PC-9 (cell line): Measurements from ENCODE around the gene VSIG10. TPM values are rescaled to one million over a fixed set of nuclear protein-coding genes. Genes with fewer than 3 reads are reported as not detected.
A peak's percentile ranks its signal among the peaks of the same experiment; 100 is the strongest.

ENCODE experiments used
- BruUV-seq: library from RNA; stranded (reverse); fragments of 400-500 nt; replicated peaks from 2 replicates; lab custom pipeline; 2021; lab: Mats Ljungman, UMichigan
- CTCF ChIA-PET: fragments of 300-600 bp; sonication (Branson Sonifier 250); formaldehyde crosslinking; loops from one replicate; lab custom pipeline; 2022; ENCODE audit warnings: antibody characterized with exemption; lab: Charles Lee
- POLR2A ChIA-PET: fragments of 300-600 bp; sonication (Branson Sonifier 250); formaldehyde crosslinking; loops from one replicate; lab custom pipeline; 2022; ENCODE audit warnings: antibody characterized with exemption; ENCODE audit not compliant: unreplicated experiment; lab: Charles Lee
- DNase-seq, 2 experiments: peaks; one replicate each; pipeline versions ENCODE4 v3.0.0 to v3.0.0-alpha.2; 2015 to 2022; ENCODE audit warnings: mixed read lengths in 1 of 2
- H2AFZ ChIP-seq: fragments of 200-600 bp; sonication (generic); 2 replicates; pipeline ENCODE4 v1.8.1; 2017; ENCODE audit warnings: antibody characterized with exemption
- H3F3A ChIP-seq: fragments of 200-600 bp; sonication (generic); 2 replicates; pipeline ENCODE4 v1.8.1; 2017; ENCODE audit warnings: antibody characterized with exemption, mild to moderate bottlenecking, low read depth; ENCODE audit not compliant: insufficient read depth
- H3K27ac ChIP-seq: fragments of 200-600 bp; sonication (generic); 2 replicates; pipeline ENCODE4 v1.6.1; 2016; ENCODE audit warnings: mixed run types
- H3K27me3 ChIP-seq: fragments of 200-600 bp; sonication (generic); 2 replicates; pipeline ENCODE4 v1.6.1; 2016; ENCODE audit warnings: low read depth, mixed run types; ENCODE audit not compliant: insufficient read depth
- H3K36me3 ChIP-seq: fragments of 200-600 bp; sonication (generic); 2 replicates; pipeline ENCODE4 v1.6.1; 2016; ENCODE audit warnings: low read depth, mixed run types
- H3K4me1 ChIP-seq: fragments of 200-600 bp; sonication (generic); replicated peaks from 2 replicates; pipeline ENCODE4 v1.6.1; 2016; ENCODE audit warnings: mixed run types; ENCODE audit not compliant: insufficient read depth
- H3K4me2 ChIP-seq: fragments of 200-600 bp; sonication (generic); 2 replicates; pipeline ENCODE4 v1.6.1; 2017; ENCODE audit warnings: mixed run types
- H3K4me3 ChIP-seq: fragments of 200-600 bp; sonication (generic); 2 replicates; pipeline ENCODE4 v1.6.1; 2016; ENCODE audit warnings: mixed run types
- H3K79me2 ChIP-seq: fragments of 200-600 bp; sonication (generic); 2 replicates; pipeline ENCODE4 v1.6.1; 2017; ENCODE audit warnings: low read depth, mixed run types
- H3K9me2 ChIP-seq: fragments of 200-600 bp; sonication (generic); 2 replicates; pipeline ENCODE4 v1.8.1; 2017; ENCODE audit warnings: mild to moderate bottlenecking; ENCODE audit not compliant: insufficient read depth
- H3K9me3 ChIP-seq: fragments of 200-600 bp; sonication (generic); 2 replicates; pipeline ENCODE4 v1.8.1; 2016; ENCODE audit warnings: low read depth; ENCODE audit not compliant: insufficient read depth
- H4K20me1 ChIP-seq: fragments of 200-600 bp; sonication (generic); 2 replicates; pipeline ENCODE4 v1.8.1; 2017; ENCODE audit not compliant: insufficient read depth
- CTCF ChIP-seq: fragments of 200-600 bp; sonication (generic); conservative IDR thresholded peaks from 2 replicates; pipeline ENCODE4 v1.6.1; 2017; ENCODE audit warnings: mixed run types, antibody characterized with exemption, mild to moderate bottlenecking, moderate library complexity
- EZH2 ChIP-seq: fragments of 200-600 bp; sonication (generic); IDR thresholded peaks from 2 replicates; pipeline ENCODE4 v1.8.0; 2017; ENCODE audit warnings: antibody characterized with exemption, low read depth
- intact Hi-C: fragments of 100-400 bp; cut with micrococcal nuclease; formaldehyde crosslinking; loops from one replicate; pipeline ENCODE4 v1.10.0; 2022; ENCODE audit not compliant: unreplicated experiment
- total RNA-seq: library from RNA; stranded (reverse); gene quantifications from 2 replicates; pipeline ENCODE4 v1.2.3, GENCODE V29; 2021

Gene VSIG10
- total RNA-seq, 1 experiment from 2014 or later, result 45.7 TPM

GRCh38 chr12:118015944-118016343, 87.9 kb downstream of the VSIG10 start:
- Histone ChIP-seq H3K4me2 (peak overlapping the region; percentile 96), H3F3A (no peaks in the 10 kb centered on the region), H3K9me2 (no peaks in the 10 kb centered on the region), H4K20me1 (no peaks in the 10 kb centered on the region), H3K9me3 (no peaks in the 10 kb centered on the region), H3K36me3 (peaks cover 4% of the 10 kb centered on the region; the same call in 1 of the 2 replicates), H3K27ac (no peak overlapping the region), H3K27me3 (no peaks in the 10 kb centered on the region), H2AFZ (peak overlapping the region; percentile 99; the same call in 1 of the 2 replicates), H3K79me2 (peaks cover 24% of the 10 kb centered on the region), H3K4me1 (peaks cover 16% of the 10 kb centered on the region), H3K4me3 (peak overlapping the region; percentile 89; the same call in 1 of the 2 replicates)
- POLR2A ChIA-PET, result interaction anchor here (0.7 to 0.8 kb wide), 3 partner anchors 138 to 1196 kb away, joined by 11 to 51 read pairs (median 29); no protein-coding TSS in a partner anchor
- intact Hi-C loops, result loop anchor here (1.0 to 2.0 kb wide), 3 partner anchors 19 to 47 kb away; no protein-coding TSS in a partner anchor
- TF ChIP-seq CTCF (no peak), EZH2 (no peak)
- CTCF ChIA-PET, result interaction anchor here (0.8 kb wide), 1 partner anchor 297 kb away, joined by 15 read pairs; no protein-coding TSS in a partner anchor
- BruUV-seq, result no TSS peak
- no peak for DNase-seq

GRCh38 chr12:118015306-118015705, 88.5 kb downstream of the VSIG10 start:
- Histone ChIP-seq H3K36me3 (peaks cover 4% of the 10 kb centered on the region; the same call in 1 of the 2 replicates), H3K27me3 (no peaks in the 10 kb centered on the region), H3K9me3 (no peaks in the 10 kb centered on the region), H3K9me2 (no peaks in the 10 kb centered on the region), H3F3A (no peaks in the 10 kb centered on the region), H2AFZ (no peak overlapping the region), H3K79me2 (peaks cover 24% of the 10 kb centered on the region), H3K4me2 (no peak overlapping the region), H3K4me1 (peaks cover 16% of the 10 kb centered on the region), H3K4me3 (no peak overlapping the region), H3K27ac (no peak overlapping the region), H4K20me1 (no peaks in the 10 kb centered on the region)
- DNase-seq, result no peak
- ChIA-PET POLR2A (no interaction called here), CTCF (no interaction called here)
- BruUV-seq, result no TSS peak
- intact Hi-C loops, result no loop called here
- TF ChIP-seq EZH2 (no peak), CTCF (no peak)

Other genes starting within 250 kb of the VSIG10 start
- gene KSR2, start 135.0 kb downstream of the VSIG10 start, total RNA-seq, result 1.0 and 2.0 TPM in 2 replicates
- gene RFC5, start 87.3 kb downstream of the VSIG10 start, total RNA-seq, result 30.3 and 34.7 TPM in 2 replicates
- 44.2 and 46.2 TPM in 2 replicates for gene WSB2, start 42.8 kb downstream of the VSIG10 start, total RNA-seq
- gene PEBP1, start 32.1 kb upstream of the VSIG10 start, total RNA-seq, result 188 and 189 TPM in 2 replicates